ENCODE results near the gene MAG.

The MAG gene

GRCh38 chr19:35317464-35318043 is 25.6 kb downstream of the MAG start:
- peaks cover 2 to 3% of the 10 kb centered on the region in 2 donors for H3K4me1 ChIP-seq (ENCODE audit: control insufficient read depth in 2 of 2, insufficient read depth in 2 of 2, low read length in 2 of 2)
- no peak overlapping the region for H3K27ac ChIP-seq (ENCODE audit: low read depth in 2 of 2, low read length in 2 of 2)
- H3K27me3 ChIP-seq (ENCODE audit: control insufficient read depth in 2 of 2, insufficient read depth in 2 of 2, low read length in 2 of 2): no peaks in the 10 kb centered on the region
- no peak overlapping the region for H3K4me3 ChIP-seq (ENCODE audit: low read length in 2 of 2)
- no peaks in the 10 kb centered on the region for H3K36me3 ChIP-seq (ENCODE audit: control insufficient read depth in 2 of 2, insufficient read depth in 2 of 2, low read length in 2 of 2)
- H3K9me3 ChIP-seq (ENCODE audit: control insufficient read depth in 2 of 2, low read length in 2 of 2): no peaks in the 10 kb centered on the region
- no peak overlapping the region for H3K9ac ChIP-seq (ENCODE audit: low read depth in 1 of 2, low read length in 2 of 2)

GRCh38 chr19:35318679-35319448 is 26.9 kb downstream of the MAG start:
- Histone ChIP-seq H3K9me3 (ENCODE audit: control insufficient read depth in 2 of 2, low read length in 2 of 2) (no peaks in the 10 kb centered on the region), H3K27me3 (ENCODE audit: control insufficient read depth in 2 of 2, insufficient read depth in 2 of 2, low read length in 2 of 2) (no peaks in the 10 kb centered on the region), H3K27ac (ENCODE audit: low read depth in 2 of 2, low read length in 2 of 2) (peak overlapping the region in 1 of 2 donors; percentile 9), H3K4me1 (ENCODE audit: control insufficient read depth in 2 of 2, insufficient read depth in 2 of 2, low read length in 2 of 2) (peaks cover 2 to 3% of the 10 kb centered on the region in 2 donors), H3K9ac (ENCODE audit: low read depth in 1 of 2, low read length in 2 of 2) (no peak overlapping the region), H3K4me3 (ENCODE audit: low read length in 2 of 2) (no peak overlapping the region), H3K36me3 (ENCODE audit: control insufficient read depth in 2 of 2, insufficient read depth in 2 of 2, low read length in 2 of 2) (no peaks in the 10 kb centered on the region)

DNA sequence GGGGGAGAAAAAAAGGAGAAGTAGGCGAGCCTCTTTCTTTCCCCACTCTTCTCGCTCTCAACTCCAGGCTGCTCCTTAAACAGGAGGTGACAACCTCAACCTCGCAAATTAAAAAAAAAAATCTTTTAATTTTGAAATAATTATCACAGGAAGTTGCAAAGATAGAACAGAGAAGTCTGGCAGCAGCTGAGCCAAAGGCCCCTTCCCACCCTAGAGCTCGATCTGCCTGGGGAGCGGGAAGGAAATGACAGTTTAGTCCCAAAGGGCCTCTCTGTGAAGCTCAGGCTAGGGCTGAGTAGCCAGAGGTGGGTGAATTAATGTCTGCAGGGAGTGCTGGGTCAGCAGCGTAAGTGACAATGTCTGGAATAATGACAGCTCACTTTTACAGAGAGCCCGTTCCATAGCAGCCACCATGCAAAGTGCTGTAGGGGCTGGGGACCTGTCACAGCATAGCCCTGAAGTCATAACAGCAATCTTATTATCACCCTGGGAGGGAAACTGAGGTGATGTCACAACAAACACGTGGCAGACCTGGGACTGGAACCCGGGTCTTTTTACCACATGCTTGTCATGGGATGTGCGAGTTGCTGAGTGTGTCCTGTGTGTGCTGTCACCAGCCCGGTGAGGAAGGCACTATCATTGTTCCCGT is 28.2 kb downstream of the MAG start:
- Histone ChIP-seq H3K9ac (ENCODE audit: low read depth in 1 of 2, low read length in 2 of 2) (no peak overlapping the region), H3K27ac (ENCODE audit: low read depth in 2 of 2, low read length in 2 of 2) (no peak overlapping the region), H3K9me3 (ENCODE audit: control insufficient read depth in 2 of 2, low read length in 2 of 2) (no peaks in the 10 kb centered on the region), H3K4me1 (ENCODE audit: control insufficient read depth in 2 of 2, insufficient read depth in 2 of 2, low read length in 2 of 2) (peaks cover 2 to 3% of the 10 kb centered on the region in 2 donors), H3K27me3 (ENCODE audit: control insufficient read depth in 2 of 2, insufficient read depth in 2 of 2, low read length in 2 of 2) (no peaks in the 10 kb centered on the region), H3K36me3 (ENCODE audit: control insufficient read depth in 2 of 2, insufficient read depth in 2 of 2, low read length in 2 of 2) (no peaks in the 10 kb centered on the region), H3K4me3 (ENCODE audit: low read length in 2 of 2) (no peak overlapping the region)

DNA sequence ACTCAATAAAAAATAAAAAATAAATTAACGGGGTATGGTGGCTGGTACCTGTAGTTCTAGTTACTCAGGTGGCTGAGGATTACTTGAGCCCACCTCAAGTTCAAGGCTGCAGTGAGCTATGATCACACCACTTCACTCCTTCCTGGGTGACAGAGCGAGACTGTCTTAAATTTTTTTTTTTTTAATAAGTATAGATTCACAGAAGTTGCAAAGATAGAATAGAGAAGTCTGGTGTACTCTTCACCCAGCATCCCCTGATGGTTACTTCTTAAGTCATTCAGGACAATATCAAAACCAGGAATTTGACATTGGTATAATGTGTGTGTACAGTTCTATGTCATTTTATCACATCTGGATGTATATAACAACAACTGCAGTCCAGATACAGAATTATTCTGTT is 29.3 kb downstream of the MAG start:
- Histone ChIP-seq H3K4me1 (ENCODE audit: control insufficient read depth in 2 of 2, insufficient read depth in 2 of 2, low read length in 2 of 2) (peaks cover 2 to 3% of the 10 kb centered on the region in 2 donors), H3K9me3 (ENCODE audit: control insufficient read depth in 2 of 2, low read length in 2 of 2) (no peaks in the 10 kb centered on the region), H3K36me3 (ENCODE audit: control insufficient read depth in 2 of 2, insufficient read depth in 2 of 2, low read length in 2 of 2) (no peaks in the 10 kb centered on the region), H3K27ac (ENCODE audit: low read depth in 2 of 2, low read length in 2 of 2) (no peak overlapping the region), H3K4me3 (ENCODE audit: low read length in 2 of 2) (no peak overlapping the region), H3K9ac (ENCODE audit: low read depth in 1 of 2, low read length in 2 of 2) (no peak overlapping the region), H3K27me3 (ENCODE audit: control insufficient read depth in 2 of 2, insufficient read depth in 2 of 2, low read length in 2 of 2) (no peaks in the 10 kb centered on the region)

DNA sequence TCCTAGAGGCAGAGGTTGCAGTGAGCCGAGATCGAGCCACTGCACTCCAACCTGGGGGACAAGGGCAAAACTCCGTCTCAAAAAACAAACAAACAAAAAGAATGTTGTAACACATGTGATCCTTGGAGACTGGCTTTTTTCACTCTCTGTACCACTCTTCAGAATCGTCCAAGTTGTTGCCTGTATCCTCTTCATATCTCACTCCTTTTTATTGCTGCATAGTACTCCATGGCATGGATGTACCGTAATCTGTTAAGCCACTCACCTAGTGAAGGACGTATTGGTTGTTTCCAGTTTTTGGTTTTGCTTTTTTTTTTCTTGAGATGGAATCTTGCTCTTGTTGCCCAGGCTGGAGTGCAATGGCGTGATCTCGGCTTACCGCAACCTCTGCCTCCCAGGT is 30.1 kb downstream of the MAG start:
- Histone ChIP-seq H3K9ac (ENCODE audit: low read depth in 1 of 2, low read length in 2 of 2) (no peak overlapping the region), H3K27me3 (ENCODE audit: control insufficient read depth in 2 of 2, insufficient read depth in 2 of 2, low read length in 2 of 2) (no peaks in the 10 kb centered on the region), H3K36me3 (ENCODE audit: control insufficient read depth in 2 of 2, insufficient read depth in 2 of 2, low read length in 2 of 2) (no peaks in the 10 kb centered on the region), H3K4me1 (ENCODE audit: control insufficient read depth in 2 of 2, insufficient read depth in 2 of 2, low read length in 2 of 2) (peaks cover 2 to 3% of the 10 kb centered on the region in 2 donors), H3K9me3 (ENCODE audit: control insufficient read depth in 2 of 2, low read length in 2 of 2) (no peaks in the 10 kb centered on the region), H3K27ac (ENCODE audit: low read depth in 2 of 2, low read length in 2 of 2) (no peak overlapping the region), H3K4me3 (ENCODE audit: low read length in 2 of 2) (no peak overlapping the region)

DNA sequence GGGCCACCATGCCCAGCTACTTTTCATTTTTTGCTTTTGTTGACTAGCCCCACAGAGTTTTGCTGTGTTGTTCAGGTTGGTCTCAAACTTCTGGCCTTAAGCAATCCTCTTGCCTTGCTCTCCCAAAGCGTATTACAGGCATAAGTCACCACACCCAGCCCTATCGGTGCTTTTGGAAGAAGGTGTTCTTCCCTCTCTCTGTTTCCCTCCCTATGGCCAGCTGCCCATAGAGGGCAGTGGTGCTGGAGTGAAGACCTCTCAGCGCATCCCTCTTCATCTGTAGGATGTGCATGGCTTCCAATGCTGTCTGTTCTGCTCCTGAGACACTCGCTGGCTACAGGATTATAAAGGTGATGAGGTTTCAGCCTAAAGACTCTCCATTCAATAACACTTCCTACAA is 35.7 kb downstream of the MAG start:
- H3K9ac ChIP-seq (ENCODE audit: low read depth in 1 of 2, low read length in 2 of 2): no peak overlapping the region
- H3K4me3 ChIP-seq (ENCODE audit: low read length in 2 of 2): no peak overlapping the region
- H3K27me3 ChIP-seq (ENCODE audit: control insufficient read depth in 2 of 2, insufficient read depth in 2 of 2, low read length in 2 of 2): peaks cover 0 to 4% of the 10 kb centered on the region in 2 donors
- H3K36me3 ChIP-seq (ENCODE audit: control insufficient read depth in 2 of 2, insufficient read depth in 2 of 2, low read length in 2 of 2): no peaks in the 10 kb centered on the region
- H3K9me3 ChIP-seq (ENCODE audit: control insufficient read depth in 2 of 2, low read length in 2 of 2): no peaks in the 10 kb centered on the region
- H3K27ac ChIP-seq (ENCODE audit: low read depth in 2 of 2, low read length in 2 of 2): no peak overlapping the region
- no peaks in the 10 kb centered on the region for H3K4me1 ChIP-seq (ENCODE audit: control insufficient read depth in 2 of 2, insufficient read depth in 2 of 2, low read length in 2 of 2)

GRCh38 chr19:35328851-35329285 is 36.9 kb downstream of the MAG start, which contains the start of gene CD22:
TSS of gene CD22 (plus strand) at chr19:35329187. CDS start at chr19:35332041, 2,854 bp downstream.
- Histone ChIP-seq H3K27ac (ENCODE audit: low read depth in 2 of 2, low read length in 2 of 2) (peak within 1 kb of the TSS; percentile 29 to 48), H3K9me3 (ENCODE audit: control insufficient read depth in 2 of 2, low read length in 2 of 2) (no peaks in the 10 kb centered on the region), H3K27me3 (ENCODE audit: control insufficient read depth in 2 of 2, insufficient read depth in 2 of 2, low read length in 2 of 2) (peaks cover 0 to 5% of the 10 kb centered on the region in 2 donors), H3K9ac (ENCODE audit: low read depth in 1 of 2, low read length in 2 of 2) (peak within 1 kb of the TSS; percentile 26 to 41), H3K36me3 (ENCODE audit: control insufficient read depth in 2 of 2, insufficient read depth in 2 of 2, low read length in 2 of 2) (no peaks in the 10 kb centered on the region), H3K4me3 (ENCODE audit: low read length in 2 of 2) (peak within 1 kb of the TSS in 1 of 2 donors; percentile 41), H3K4me1 (ENCODE audit: control insufficient read depth in 2 of 2, insufficient read depth in 2 of 2, low read length in 2 of 2) (no peaks in the 10 kb centered on the region)

- Histone ChIP-seq H3K4me1 (ENCODE audit: control insufficient read depth in 2 of 2, insufficient read depth in 2 of 2, low read length in 2 of 2) (no peaks in the 10 kb centered on the region), H3K27me3 (ENCODE audit: control insufficient read depth in 2 of 2, insufficient read depth in 2 of 2, low read length in 2 of 2) (peaks cover 0 to 5% of the 10 kb centered on the region in 2 donors), H3K9me3 (ENCODE audit: control insufficient read depth in 2 of 2, low read length in 2 of 2) (no peaks in the 10 kb centered on the region), H3K36me3 (ENCODE audit: control insufficient read depth in 2 of 2, insufficient read depth in 2 of 2, low read length in 2 of 2) (no peaks in the 10 kb centered on the region), H3K4me3 (ENCODE audit: low read length in 2 of 2) (peak overlapping the region in 1 of 2 donors; percentile 41), H3K9ac (ENCODE audit: low read depth in 1 of 2, low read length in 2 of 2) (peak overlapping the region; percentile 26 to 41), H3K27ac (ENCODE audit: low read depth in 2 of 2, low read length in 2 of 2) (peak overlapping the region; percentile 29 to 48)
Measured at GRCh38 chr19:35329323-35329722, 37.4 kb downstream of the MAG start.

- no peaks in the 10 kb centered on the region for H3K36me3 ChIP-seq (ENCODE audit: control insufficient read depth in 2 of 2, insufficient read depth in 2 of 2, low read length in 2 of 2)
- no peaks in the 10 kb centered on the region for H3K9me3 ChIP-seq (ENCODE audit: control insufficient read depth in 2 of 2, low read length in 2 of 2)
- no peaks in the 10 kb centered on the region for H3K4me1 ChIP-seq (ENCODE audit: control insufficient read depth in 2 of 2, insufficient read depth in 2 of 2, low read length in 2 of 2)
- H3K9ac ChIP-seq (ENCODE audit: low read depth in 1 of 2, low read length in 2 of 2): no peak overlapping the region
- H3K4me3 ChIP-seq (ENCODE audit: low read length in 2 of 2): no peak overlapping the region
- H3K27ac ChIP-seq (ENCODE audit: low read depth in 2 of 2, low read length in 2 of 2): no peak overlapping the region
- peaks cover 0 to 5% of the 10 kb centered on the region in 2 donors for H3K27me3 ChIP-seq (ENCODE audit: control insufficient read depth in 2 of 2, insufficient read depth in 2 of 2, low read length in 2 of 2)
Measured at GRCh38 chr19:35330475-35330874, 38.5 kb downstream of the MAG start.
